Measurements from ENCODE around the gene ATP12A. TPM values are rescaled to one million over a fixed set of nuclear protein-coding genes. Genes with fewer than 3 reads are reported as not detected.

The ATP12A gene
- total RNA-seq, 1 experiment from 2014 or later: not detected

DNA sequence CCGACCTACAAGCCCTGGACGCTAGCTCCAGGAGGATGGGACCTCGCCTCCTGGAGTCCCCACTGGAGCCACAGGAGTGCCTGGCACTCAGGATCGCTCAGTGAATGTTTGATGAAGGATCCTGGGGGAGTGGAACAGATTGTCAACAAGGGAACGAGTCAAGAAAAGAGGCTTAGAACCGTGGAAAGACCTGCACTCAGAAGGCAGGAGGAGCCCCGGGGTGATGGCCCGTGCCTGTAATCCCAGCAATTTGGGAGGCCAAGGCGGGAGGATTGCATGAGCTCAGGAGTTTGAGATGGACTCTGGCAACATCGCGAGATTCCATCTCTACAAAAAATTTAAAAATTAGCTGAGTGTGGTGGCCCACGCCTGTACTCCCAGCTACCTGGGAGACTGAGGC is 38.9 kb downstream of the ATP12A start:
- no peak for DNase-seq (ENCODE audit: low read depth, low spot score)
- Histone ChIP-seq H3K9me3 (ENCODE audit: control insufficient read depth, insufficient read depth, low read depth, low read length) (no peaks in the 10 kb centered on the region), H3K27ac (ENCODE audit: low read length) (no peak overlapping the region), H3K27me3 (ENCODE audit: control insufficient read depth, insufficient read depth, low read length) (no peaks in the 10 kb centered on the region; the same call in 1 of the 2 replicates), H3K4me3 (ENCODE audit: low read depth in 2 of 2, low read length in 2 of 2) (no peak overlapping the region), H3K36me3 (ENCODE audit: control insufficient read depth, insufficient read depth, low read length) (no peaks in the 10 kb centered on the region), H3K4me1 (ENCODE audit: control insufficient read depth, insufficient read depth, low read length) (no peaks in the 10 kb centered on the region)
- intact Hi-C loops (cut with micrococcal nuclease; ENCODE audit: unreplicated experiment): no loop called here
- ATAC-seq: no peak
- TF ChIP-seq TCF7L2 (IDR thresholded peaks at IDR 0.05; ENCODE audit: low read depth, low read length) (no peak), SIN3A (IDR thresholded peaks at IDR 0.05; ENCODE audit: borderline replicate concordance, insufficient read depth, low read depth, low read length) (no peak), POLR2AphosphoS5 (IDR thresholded peaks at IDR 0.05; ENCODE audit: low read depth, low read length) (no peak)
- TF ChIP-seq, protein P1, sequence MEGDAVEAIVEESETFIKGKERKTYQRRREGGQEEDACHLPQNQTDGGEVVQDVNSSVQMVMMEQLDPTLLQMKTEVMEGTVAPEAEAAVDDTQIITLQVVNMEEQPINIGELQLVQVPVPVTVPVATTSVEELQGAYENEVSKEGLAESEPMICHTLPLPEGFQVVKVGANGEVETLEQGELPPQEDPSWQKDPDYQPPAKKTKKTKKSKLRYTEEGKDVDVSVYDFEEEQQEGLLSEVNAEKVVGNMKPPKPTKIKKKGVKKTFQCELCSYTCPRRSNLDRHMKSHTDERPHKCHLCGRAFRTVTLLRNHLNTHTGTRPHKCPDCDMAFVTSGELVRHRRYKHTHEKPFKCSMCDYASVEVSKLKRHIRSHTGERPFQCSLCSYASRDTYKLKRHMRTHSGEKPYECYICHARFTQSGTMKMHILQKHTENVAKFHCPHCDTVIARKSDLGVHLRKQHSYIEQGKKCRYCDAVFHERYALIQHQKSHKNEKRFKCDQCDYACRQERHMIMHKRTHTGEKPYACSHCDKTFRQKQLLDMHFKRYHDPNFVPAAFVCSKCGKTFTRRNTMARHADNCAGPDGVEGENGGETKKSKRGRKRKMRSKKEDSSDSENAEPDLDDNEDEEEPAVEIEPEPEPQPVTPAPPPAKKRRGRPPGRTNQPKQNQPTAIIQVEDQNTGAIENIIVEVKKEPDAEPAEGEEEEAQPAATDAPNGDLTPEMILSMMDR (IDR thresholded peaks at IDR 0.05): no peak
- TF ChIP-seq, protein P2, sequence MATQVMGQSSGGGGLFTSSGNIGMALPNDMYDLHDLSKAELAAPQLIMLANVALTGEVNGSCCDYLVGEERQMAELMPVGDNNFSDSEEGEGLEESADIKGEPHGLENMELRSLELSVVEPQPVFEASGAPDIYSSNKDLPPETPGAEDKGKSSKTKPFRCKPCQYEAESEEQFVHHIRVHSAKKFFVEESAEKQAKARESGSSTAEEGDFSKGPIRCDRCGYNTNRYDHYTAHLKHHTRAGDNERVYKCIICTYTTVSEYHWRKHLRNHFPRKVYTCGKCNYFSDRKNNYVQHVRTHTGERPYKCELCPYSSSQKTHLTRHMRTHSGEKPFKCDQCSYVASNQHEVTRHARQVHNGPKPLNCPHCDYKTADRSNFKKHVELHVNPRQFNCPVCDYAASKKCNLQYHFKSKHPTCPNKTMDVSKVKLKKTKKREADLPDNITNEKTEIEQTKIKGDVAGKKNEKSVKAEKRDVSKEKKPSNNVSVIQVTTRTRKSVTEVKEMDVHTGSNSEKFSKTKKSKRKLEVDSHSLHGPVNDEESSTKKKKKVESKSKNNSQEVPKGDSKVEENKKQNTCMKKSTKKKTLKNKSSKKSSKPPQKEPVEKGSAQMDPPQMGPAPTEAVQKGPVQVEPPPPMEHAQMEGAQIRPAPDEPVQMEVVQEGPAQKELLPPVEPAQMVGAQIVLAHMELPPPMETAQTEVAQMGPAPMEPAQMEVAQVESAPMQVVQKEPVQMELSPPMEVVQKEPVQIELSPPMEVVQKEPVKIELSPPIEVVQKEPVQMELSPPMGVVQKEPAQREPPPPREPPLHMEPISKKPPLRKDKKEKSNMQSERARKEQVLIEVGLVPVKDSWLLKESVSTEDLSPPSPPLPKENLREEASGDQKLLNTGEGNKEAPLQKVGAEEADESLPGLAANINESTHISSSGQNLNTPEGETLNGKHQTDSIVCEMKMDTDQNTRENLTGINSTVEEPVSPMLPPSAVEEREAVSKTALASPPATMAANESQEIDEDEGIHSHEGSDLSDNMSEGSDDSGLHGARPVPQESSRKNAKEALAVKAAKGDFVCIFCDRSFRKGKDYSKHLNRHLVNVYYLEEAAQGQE (IDR thresholded peaks at IDR 0.05; ENCODE audit: insufficient read depth in 1 of 2, low read depth in 2 of 2, low read length in 1 of 2): no peak
- ChIA-PET CTCF (no interaction called here), POLR2A (no interaction called here)
- BruUV-seq (replicated peaks): no TSS peak
- in situ Hi-C loops (cut with HindIII; ENCODE audit: low pct_unique_long_range_greater_than_20kb, low sequenced_read_pairs): no loop called here

DNA sequence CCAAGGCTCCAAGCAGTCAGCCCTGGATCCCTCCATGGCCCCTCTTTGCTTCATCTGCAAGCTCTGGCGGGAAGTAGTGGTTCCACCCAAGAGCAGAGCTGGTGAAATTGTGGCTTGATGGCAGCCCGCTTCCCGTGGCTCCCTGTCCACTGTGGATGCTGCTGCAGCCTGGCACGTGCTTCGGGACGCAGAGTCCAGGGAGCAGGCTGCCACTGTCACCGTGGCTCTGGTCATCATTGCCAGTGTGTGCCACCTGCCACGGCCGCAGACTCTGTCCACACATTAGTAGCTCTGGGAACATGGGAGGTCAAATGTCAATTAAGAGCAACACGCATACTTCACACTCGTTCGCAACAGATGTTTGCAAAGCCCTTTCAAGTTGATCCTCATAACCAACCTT is 43.0 kb downstream of the ATP12A start:
- CTCF ChIA-PET: no interaction called here
- no peak overlapping the region for H3K4me3 ChIP-seq (ENCODE audit: low read depth in 2 of 2, low read length in 2 of 2)

More for the DNA sequence above, 43.0 kb downstream of the ATP12A start:
- no peak for ATAC-seq
- BruUV-seq (replicated peaks): no TSS peak
- no peak overlapping the region for H3K27ac ChIP-seq (ENCODE audit: low read length)
- POLR2A ChIA-PET: no interaction called here
- no peaks in the 10 kb centered on the region; the same call in 1 of the 2 replicates for H3K27me3 ChIP-seq (ENCODE audit: control insufficient read depth, insufficient read depth, low read length)
- H3K9me3 ChIP-seq (ENCODE audit: control insufficient read depth, insufficient read depth, low read depth, low read length): no peaks in the 10 kb centered on the region
- in situ Hi-C loops (cut with HindIII; ENCODE audit: low pct_unique_long_range_greater_than_20kb, low sequenced_read_pairs): no loop called here
- TF ChIP-seq TCF7L2 (IDR thresholded peaks at IDR 0.05; ENCODE audit: low read depth, low read length) (no peak), SIN3A (IDR thresholded peaks at IDR 0.05; ENCODE audit: borderline replicate concordance, insufficient read depth, low read depth, low read length) (no peak), POLR2AphosphoS5 (IDR thresholded peaks at IDR 0.05; ENCODE audit: low read depth, low read length) (no peak)
- TF ChIP-seq, protein P2 (IDR thresholded peaks at IDR 0.05; ENCODE audit: insufficient read depth in 1 of 2, low read depth in 2 of 2, low read length in 1 of 2): no peak
- TF ChIP-seq, protein P1 (IDR thresholded peaks at IDR 0.05): no peak
- no peak for DNase-seq (ENCODE audit: low read depth, low spot score)
- no peaks in the 10 kb centered on the region for H3K4me1 ChIP-seq (ENCODE audit: control insufficient read depth, insufficient read depth, low read length)
- intact Hi-C loops (cut with micrococcal nuclease; ENCODE audit: unreplicated experiment): no loop called here
- H3K36me3 ChIP-seq (ENCODE audit: control insufficient read depth, insufficient read depth, low read length): no peaks in the 10 kb centered on the region
